Tongue (tissue), 2 donors: ENCODE results near the gene TPM2. TPM values are rescaled to one million over a fixed set of nuclear protein-coding genes. Genes with fewer than 3 reads are reported as not detected.
A peak's percentile ranks its signal among the peaks of the same experiment; 100 is the strongest.

ENCODE experiments used
- DNase-seq: peaks from one replicate; pipeline ENCODE4 v3.0.0-alpha.2; 2015
- total RNA-seq: library from RNA; depleted of rRNA; stranded (reverse); fragments of >200 nt; gene quantifications from one replicate; pipeline ENCODE4 v1.2.3, GENCODE V29; 2014

Gene TPM2
- 3,889 TPM for total RNA-seq

DNA sequence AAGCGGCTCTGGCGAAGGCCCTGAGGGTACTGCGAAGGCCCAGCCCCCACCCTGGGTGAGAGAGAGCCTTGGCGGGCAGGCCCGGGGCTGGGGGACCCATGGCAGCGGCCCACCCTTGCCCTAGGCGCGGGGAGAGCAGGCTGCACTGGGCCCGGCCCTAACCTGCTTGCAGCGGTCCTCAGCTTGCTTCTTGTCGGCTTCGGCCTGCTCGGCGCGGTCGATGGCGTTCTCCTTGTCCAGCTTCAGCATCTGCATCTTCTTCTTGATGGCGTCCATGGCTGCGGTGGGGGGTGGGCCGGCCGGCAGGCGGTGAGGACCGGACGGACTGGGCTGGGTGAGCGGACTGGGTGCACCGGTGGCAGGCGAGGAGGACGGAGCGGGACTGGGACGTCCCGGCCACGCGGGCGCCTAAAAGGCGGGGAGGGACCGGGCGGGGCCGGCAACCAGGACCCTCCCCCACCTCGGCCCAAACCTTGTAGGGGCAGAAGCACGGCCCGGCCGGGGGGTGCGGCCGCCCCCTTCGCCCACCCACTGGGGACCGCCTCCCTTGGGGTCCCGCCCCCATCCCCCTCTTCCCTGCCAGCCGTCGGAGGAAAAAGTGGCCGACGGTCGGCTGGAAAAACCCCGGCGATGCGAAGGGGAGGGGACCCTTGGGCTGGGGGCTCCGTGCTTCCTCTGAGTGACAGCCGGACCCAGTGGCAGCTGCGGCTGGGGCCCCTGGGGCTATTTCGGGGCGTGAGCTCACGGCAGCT lies at the start of gene TPM2:
TPM2 (minus strand) TSS at position 384 of the 752 bp plus-strand sequence; CDS start at position 276, 108 bp downstream.
- DNase-seq = peak; percentile 96

GRCh38 chr9:35738924-35739323 lies 49.2 kb upstream of the TPM2 start:
- DNase-seq = no peak

DNA sequence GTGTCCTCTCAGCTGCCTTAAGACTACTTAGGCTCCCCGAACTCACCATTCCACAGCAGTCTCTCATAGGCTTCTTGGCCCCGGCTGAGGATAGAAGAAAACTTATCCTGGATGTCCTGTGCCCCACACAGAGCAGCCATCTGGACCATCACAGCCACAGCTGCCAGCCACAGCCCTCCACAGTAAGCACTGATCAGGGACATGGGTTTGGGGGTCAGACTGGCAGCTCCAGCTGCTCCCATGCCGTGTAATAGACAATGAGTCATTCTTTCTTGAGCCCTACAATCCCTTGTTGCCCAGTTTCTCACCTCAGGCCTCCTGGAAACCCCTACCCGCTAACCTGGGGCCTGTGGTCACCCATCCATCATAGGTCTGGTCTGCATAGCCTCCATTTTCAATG lies 48.5 kb upstream of the TPM2 start:
- no peak for DNase-seq

DNA sequence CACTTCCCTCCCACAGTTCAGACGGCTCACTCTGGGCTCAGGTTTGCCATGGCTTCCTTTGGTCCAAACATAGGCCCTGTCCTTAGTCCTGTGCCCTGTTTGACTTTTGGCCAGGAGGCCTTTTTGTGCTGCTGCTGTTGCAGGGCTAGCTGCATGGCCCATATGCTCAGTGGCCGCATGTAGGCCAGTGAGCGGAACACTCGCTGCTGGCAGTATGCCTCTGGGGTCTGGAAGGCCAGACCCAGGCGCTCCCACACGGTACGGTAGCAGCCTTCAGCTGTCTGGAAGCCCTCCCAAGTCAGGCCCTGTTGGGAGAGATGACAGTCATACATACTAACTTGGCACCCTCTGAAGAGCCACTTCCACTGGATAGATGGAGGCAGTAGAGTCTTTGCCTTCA lies 47.4 kb upstream of the TPM2 start:
- no peak for DNase-seq

DNA sequence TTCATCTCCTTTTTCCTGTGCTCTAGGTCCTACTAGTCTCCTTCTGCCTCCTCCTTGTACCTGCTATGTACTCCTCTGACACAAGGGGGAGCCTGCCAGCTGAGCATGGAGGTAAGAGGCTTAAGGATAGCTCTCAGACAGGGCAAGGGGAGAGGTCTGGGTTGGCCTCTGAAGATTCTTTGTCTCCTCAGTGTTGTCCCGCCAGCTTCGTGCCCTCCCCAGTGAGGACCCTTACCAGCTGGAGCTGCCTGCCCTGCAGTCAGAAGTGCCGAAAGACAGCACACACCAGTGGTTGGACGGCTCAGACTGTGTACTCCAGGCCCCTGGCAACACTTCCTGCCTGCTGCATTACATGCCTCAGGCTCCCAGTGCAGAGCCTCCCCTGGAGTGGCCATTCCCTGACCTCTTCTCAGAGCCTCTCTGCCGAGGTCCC lies 46.5 kb upstream of the TPM2 start:
- DNase-seq = peak; percentile 78

GRCh38 chr9:35734096-35734495 lies 44.4 kb upstream of the TPM2 start:
- no peak for DNase-seq

DNA sequence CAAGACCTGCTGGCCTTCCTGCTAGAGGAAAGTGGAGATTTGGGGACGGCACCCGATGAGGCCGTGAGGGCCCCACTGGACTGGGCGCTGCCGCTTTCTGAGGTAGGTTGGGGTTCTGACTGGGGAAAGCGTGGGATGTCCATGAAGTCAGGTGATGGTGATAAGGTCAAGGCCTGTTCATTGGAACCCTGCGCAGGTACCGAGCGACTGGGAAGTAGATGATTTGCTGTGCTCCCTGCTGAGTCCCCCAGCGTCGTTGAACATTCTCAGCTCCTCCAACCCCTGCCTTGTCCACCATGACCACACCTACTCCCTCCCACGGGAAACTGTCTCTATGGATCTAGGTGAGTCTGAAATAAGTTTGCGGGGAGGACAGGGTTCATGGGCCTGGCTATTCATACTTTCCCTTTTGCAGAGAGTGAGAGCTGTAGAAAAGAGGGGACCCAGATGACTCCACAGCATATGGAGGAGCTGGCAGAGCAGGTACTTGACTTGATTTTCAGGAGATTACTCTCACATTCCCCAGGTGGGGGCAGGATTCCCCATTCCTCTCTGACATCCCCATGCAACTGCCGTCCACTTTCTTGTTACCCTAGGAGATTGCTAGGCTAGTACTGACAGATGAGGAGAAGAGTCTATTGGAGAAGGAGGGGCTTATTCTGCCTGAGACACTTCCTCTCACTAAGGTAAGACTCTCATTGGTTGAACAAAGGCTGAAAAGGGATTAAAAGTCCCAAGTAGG lies 43.2 kb upstream of the TPM2 start:
- DNase-seq = peak; percentile 60

DNA sequence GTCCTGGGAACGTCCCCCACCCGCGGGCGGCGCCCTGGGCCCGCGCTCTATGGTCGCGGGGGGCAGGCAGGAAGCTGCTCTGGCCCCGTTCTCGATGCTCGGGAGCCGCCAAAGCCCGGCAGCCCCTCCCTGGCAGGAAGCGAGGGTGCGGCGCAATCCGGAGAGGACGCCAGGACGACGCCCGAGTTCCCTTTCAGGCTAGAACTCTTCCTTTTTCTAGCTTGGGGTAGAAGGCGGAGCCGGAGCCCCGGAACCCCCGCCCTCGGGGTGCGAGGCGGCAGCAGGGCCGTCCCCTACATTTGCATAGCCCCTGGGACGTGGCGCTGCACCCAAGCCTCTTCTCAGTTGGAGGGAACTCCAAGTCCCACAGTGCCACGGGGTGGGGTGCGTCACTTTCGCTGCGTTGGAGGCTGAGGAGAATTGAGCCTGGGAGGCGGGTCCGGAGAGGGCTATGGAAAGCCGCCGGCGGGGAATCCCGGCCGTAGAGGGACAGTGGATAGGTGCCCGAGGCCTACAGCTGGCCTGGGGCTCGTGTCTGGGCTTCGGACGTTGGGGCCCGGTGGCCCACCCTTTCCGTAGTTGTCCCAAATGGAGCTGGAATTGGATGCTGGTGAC lies 42.6 kb upstream of the TPM2 start, which contains the start of the genes CREB3 and TLN1:
CREB3 (plus strand) TSS at position 482 of the 615 bp plus-strand sequence; CDS start at position 589, 107 bp downstream.
TLN1 (minus strand) TSS at position 11 of the 615 bp plus-strand sequence. CDS start 6,501 bp downstream, outside the sequence.
- peak; percentile 98 for DNase-seq

- no peak for DNase-seq
Observed at GRCh38 chr9:35731415-35732184, 41.9 kb upstream of the TPM2 start.

DNA sequence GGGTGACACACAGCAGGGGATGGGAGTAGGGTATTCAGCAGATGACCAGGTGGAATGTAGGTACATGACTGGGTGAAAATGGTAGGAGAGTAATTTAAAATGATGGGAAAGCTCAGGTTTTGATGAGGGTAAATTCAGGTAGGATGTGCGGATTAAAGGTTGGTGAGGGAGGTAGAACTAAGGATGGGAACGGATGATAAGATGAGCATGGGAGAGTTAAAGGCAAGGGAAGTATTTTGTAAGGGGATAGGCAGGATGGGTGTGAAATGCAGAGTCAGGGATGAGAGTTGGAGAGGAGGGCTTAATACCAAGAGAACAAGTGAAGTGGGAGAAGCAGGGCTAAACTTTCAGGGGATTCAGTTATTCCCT lies 40.7 kb upstream of the TPM2 start:
- DNase-seq = no peak

GRCh38 chr9:35729700-35730485 lies 40.2 kb upstream of the TPM2 start:
- DNase-seq = peak; percentile 49

GRCh38 chr9:35729101-35729500 lies 39.4 kb upstream of the TPM2 start:
- DNase-seq = no peak

DNA sequence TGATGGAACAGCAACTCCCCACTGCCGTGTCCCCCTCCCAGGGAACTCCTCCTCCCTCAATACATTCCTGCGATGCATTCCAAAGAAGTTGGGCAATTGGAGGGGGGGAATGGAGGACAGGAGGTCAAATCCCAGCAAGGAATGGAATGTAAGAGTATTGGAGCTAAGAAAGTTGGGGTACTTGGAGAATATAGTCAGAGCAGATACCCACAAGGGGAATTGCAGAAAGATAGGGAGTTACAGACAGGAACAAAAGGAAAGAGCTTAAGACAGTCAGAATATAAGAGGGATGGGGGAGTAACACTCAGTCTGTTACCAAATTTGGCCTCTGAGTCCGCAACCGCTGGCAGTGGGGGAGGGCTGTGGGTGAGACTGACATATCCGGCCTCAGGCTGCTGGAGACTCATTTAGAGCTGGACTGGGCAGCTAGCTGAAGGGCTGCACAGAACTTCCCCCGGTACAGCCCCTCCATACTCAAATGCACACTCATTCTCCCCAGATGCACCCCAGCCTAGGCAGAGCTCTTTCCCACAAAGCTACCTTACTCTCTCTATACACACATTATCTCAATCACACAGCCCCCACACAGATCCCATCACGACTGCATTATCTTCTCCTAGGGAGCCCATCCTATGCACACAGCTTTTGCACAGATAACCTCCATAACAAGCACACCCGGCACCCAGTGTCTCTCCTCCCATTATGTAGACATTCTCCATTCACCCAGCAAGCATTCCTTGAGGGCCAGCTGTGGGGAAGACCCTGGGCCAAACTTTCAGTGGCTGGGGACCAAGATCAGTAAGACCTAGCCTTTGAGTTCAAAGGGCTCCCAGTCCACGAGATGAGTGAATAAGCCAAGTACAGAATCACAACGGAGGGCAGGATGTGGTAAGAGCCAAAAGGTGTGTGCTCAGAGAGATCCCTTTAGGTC lies 38.6 kb upstream of the TPM2 start:
- DNase-seq = peak; percentile 79

DNA sequence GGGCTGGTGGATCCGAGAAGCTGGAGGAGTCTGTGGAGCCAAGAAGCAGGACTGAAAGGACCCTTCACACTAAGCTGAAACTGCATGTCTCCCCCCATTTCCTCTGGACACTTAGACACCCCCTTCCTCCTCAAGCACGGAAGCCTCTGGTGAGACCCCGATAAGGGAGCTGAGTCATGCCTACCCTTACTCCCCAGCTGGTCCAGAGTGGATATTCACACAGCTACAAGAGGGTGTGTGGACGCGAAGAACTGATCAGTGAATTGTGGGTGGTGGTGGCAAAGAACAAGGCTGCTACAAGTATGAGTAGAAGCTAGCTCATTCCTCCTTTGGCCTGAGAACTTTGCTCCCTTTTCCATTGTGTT lies 37.9 kb upstream of the TPM2 start:
- no peak for DNase-seq

- DNase-seq = peak; percentile 51
Observed at GRCh38 chr9:35726931-35727330, 37.2 kb upstream of the TPM2 start.

- DNase-seq = no peak
Observed at GRCh38 chr9:35725362-35725761, 35.6 kb upstream of the TPM2 start.

DNA sequence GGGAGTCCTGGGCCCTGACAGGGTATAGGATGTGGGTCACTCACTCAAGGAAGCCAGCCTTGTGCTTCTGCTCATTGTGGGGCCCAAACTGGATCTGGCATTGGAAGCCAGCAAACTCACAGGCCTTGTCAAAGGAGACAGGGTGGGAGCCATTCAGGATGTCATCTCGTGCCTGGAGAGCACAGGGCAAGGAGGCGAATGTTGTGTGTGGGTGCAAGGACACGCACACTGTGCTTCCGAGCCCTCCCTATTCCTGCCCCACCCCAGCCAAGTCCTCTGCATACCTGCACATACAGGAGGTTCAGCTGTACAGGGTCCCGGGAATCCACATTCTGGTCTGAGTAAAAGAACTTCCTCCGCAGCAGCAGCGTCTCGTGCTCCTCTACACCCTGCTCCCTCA lies 34.2 kb upstream of the TPM2 start:
- no peak for DNase-seq

DNA sequence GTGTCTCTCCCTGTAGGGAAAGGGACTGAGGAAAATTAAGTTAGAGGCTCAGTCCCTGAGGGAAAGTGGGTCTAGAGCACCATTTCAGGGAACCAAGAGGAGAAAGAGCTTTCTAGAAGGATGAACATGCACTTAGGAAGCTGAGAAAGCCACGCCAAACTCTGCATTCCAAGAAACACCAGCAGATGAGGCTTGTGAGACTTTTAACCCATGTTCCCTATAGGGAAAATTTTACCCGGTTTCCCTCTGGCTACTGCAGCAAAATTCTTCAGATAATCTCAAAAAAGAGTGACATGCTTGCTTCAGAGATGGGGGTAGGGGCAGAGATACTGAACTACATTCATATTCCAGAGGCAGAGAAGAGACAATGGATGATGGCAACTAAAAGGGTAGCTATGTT lies 33.7 kb upstream of the TPM2 start:
- DNase-seq = no peak

DNA sequence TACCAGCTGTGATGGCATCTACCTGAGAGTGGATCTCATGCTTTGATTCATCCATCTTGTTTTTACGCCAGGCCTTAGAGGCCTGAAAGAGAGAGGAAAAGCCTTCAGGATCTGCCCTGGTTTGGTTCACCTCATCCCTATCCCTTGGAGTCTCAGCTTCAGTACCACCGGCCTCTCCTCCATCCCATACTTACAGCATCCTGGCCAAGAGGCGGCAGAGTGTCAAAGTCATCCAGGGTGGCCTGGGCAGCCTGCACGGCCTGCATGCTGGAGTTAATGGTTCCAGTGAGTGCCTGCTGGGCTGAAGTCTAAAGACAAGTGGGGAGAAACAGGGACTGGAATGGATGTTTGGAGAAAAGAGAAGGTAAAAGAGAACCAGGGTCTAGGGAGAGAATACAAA lies 29.8 kb upstream of the TPM2 start:
- no peak for DNase-seq
